Pericardium fibroblast (primary cell): Measurements from ENCODE around the gene SLC25A33. TPM values are rescaled to one million over a fixed set of nuclear protein-coding genes. Genes with fewer than 3 reads are reported as not detected.

ENCODE experiments used
- total RNA-seq: library from RNA; depleted of rRNA; stranded (reverse); fragments of >200 nt; gene quantifications from 2 replicates; pipeline ENCODE4 v1.2.3, GENCODE V29; 2015

Gene SLC25A33
- 7.8 and 9.6 TPM in 2 replicates for total RNA-seq

DNA sequence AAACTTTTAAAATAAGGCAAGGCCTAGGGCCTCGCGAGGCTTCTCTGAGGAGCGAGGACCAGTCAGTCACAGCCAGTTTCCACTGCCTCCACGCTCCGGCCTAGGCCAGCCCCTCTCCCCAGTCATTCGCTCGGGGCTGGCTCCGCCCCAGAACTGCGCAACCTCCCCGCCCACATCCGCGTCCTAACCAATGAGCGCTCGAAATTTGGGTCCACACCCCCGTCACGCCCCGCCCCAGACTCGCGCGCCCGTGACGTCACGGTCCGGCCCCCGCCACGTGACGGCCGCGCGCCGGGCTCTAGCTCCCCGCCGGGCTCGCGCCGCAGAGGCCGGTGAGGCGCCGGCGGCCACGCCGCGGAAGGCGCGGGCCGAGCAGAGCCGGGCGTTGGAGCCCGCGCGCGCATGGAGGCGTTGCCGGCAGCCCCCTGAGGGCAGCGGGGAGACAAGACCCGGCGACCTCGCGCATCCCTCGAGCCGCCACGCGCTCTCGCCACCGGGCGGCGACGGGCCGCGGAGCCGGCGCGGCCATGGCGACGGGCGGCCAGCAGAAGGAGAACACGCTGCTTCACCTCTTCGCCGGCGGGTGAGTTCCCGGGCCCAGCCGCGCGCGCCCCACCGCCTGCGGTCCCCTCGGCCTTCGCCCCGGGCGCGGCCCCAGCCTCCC lies at the start of gene SLC25A33:
TSS of gene SLC25A33 (plus strand) at position 301 of the 664 bp plus-strand sequence. CDS start at position 528, 227 bp downstream.

DNA sequence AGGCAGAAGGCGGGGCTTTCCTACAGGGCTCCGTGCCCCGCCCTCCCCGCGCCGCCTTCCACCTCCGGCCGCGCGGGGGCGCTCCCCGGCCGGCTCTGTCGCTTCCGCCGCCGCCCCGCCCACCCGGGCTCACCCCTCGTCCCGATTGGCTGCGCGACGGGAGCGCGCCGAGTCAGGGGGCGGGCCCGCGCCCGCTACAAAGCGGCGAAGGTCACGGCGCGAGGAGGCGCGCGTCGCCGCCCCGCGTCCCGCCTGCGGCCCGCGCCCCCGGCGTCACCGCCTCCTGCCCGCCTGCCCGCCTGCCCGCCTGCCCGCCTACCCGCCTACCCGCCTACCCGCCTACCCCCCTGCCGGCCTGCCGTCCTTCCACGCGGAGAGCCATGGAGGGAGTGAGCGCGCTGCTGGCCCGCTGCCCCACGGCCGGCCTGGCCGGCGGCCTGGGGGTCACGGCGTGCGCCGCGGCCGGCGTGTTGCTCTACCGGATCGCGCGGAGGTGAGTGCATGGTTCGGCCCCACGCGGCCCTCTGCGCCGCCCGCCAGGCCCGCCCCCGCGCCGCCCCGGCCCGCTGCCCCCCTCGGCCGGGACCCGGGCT lies 49.4 kb downstream of the SLC25A33 start, which contains the start of gene TMEM201:
TSS of gene TMEM201 (plus strand) at position 361 of the 593 bp plus-strand sequence. CDS start at position 381, 20 bp downstream.

Other genes with a start within 250 kb of the SLC25A33 start
- 23.5 and 26.6 TPM in 2 replicates for gene SPSB1, start 246.6 kb upstream of the SLC25A33 start, total RNA-seq
- 5.8 and 6.6 TPM in 2 replicates for gene TMEM201, start 49.4 kb downstream of the SLC25A33 start, total RNA-seq
- gene PIK3CD, start 112.3 kb downstream of the SLC25A33 start, total RNA-seq, result 4.6 and 6.2 TPM in 2 replicates